HL-60 (cell line): ENCODE data around the gene SYT15B.
"Not testable (repeated sequence)": the region's sequence is repeated elsewhere in the genome, so short reads cannot be mapped to it uniquely, and the experiment has no call there.

Source experiments
- CTCF ChIP-seq: IDR thresholded peaks from one replicate; pipeline ENCODE4 v1.5.1; 2011; ENCODE audit warnings: low read length, control low read depth, inconsistent platforms; ENCODE audit not compliant: insufficient read depth
- GABPA ChIP-seq: IDR thresholded peaks from 2 replicates; pipeline ENCODE4 v1.6.1; 2012; ENCODE audit warnings: low read depth
- POLR2AphosphoS5 ChIP-seq: IDR thresholded peaks from 2 replicates; pipeline ENCODE4 v1.6.1; 2012; ENCODE audit warnings: low read depth
- REST ChIP-seq: IDR thresholded peaks from 2 replicates; pipeline ENCODE4 v1.6.1; 2012; ENCODE audit warnings: low read depth; ENCODE audit not compliant: insufficient replicate concordance
- SPI1 ChIP-seq: IDR thresholded peaks from 2 replicates; pipeline ENCODE4 v1.6.1; 2012; ENCODE audit warnings: low read depth, mild to moderate bottlenecking, borderline replicate concordance

DNA sequence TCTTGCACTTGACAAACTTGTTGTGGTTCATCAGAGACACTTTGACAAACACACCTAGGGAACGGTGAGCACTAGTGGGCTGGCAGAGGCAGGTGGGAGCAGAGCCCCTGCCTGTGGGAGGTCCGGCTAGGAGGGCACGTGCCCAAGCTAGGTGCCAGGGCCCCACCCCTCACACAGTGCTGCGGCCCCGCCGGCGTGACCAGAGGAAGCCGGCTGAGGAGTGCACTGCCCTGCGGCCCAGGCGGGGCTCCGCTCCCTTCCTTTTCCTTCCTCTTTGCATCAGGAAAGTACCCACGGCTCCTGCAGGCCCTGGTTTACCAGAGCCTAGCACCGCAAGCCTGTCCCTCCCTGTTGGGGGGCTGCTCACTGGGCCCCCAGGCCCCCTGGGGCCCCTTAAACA is 7.2 kb downstream of the SYT15B start:
- TF ChIP-seq CTCF, POLR2AphosphoS5, GABPA, REST, SPI1: not testable (repeated sequence)
